SHP77 (cell line): Measurements from ENCODE around the gene ZEB2.

Experiments used
- DNase-seq, 2 experiments: peaks; one replicate each; lab custom pipeline; 2025; lab: John Stamatoyannopoulos, UW

The ZEB2 gene

DNA sequence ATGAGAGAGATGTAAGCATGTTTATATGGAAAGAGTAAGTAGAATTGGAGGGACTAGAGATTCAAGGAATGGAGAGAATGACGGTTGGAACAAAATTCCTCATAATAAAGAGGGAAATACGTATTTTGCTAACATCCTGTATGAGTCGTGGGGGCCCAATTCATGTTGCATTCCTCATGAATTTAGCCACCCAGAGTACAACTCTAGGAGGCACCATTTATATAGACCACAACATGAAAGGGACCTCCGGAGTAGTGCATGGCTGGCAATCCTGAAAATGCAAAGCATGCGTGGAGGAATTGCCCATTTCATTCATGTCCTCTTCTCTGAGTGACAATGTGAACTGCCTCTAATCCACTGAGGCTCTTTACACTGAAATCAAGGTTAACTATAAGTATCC is 168.2 kb downstream of the ZEB2 start:
- DNase-seq: no peak

DNA sequence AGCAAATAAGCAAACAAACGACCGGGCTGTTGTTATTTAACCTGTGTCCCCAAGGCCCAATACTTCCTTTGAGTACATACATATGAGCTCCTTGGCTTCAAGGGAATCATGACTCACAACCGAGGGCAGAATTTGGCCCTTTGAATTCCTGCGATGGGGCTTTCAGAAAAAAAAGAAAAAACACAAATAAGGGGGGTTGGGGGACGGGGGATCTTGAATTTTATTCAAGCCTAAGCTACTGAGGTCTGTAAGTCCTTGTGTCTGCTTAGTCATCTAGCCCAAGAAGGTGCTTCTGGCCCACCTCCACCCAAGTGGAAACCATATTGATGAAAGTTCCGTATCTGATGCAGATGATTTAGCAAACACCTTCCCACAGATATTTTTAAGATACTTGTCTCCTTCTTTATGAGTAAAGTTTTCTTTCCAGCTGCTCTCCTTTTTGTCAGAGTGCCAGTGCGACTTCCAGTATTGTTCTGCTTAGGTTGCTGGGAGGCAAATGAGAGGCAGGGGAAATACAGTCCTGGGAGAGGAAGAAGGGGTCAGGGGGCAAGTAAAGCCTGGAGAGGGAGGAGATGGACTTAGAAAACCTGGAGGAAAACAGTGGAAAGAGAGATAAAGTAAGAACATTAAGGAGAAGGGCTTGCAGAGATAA is 169.6 kb downstream of the ZEB2 start:
- no peak for DNase-seq

DNA sequence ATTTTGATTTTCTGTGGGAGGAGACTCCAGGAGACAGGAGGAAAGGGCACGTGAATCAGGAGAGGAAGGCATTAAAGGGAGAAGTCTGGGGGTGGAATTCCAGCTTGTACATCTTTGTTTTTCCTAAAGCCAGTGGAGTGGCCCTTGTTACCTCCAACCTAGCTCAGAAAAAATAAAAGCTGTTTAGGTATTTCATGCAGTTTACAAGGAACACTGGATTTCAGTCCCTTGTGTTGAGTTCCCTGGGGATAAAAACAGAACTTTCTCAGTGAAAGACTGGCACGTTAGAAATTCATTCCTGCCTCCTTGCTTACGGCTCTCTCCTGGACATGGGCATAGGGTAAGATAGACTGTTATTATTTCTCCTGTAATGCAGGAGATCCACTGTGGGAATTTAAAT is 170.2 kb downstream of the ZEB2 start:
- no peak for DNase-seq

DNA sequence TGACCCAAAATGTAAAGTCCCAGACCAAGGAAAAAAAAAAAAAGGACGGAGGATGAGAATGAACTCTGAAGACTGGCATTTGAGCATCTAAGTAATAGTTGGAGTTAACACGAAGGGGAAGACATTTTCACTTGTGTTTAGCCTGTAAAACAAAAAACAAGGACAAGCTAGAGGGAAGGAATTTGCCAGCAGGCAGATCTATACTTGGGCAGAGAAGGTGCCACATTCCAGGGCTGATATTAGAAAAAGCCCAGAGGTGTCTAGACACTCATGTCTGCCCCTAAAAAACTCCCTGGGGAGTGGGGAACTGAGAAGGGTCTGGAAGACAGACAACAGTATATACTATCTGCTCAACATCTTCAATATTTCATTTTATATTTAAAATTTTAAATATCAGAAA is 171.1 kb downstream of the ZEB2 start:
- no peak for DNase-seq

DNA sequence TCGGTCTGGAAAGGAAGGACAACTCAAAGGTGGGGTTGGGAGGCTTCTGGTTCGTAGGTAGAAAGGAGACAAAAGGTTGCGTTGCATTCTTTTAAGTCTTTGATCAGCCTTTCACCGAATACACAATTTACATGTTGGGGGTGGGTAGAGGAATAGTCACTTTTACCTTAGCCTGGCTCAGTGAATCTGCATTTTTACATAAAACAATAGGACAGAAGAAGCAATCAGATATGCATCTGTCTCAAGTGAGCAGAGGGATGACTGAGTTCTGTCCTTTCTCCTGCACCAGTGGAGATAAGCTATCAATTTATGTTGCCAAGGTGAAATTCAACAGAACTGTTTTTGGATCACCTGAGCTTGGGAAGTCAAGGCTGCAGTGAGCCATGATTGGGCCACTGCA is 173.7 kb downstream of the ZEB2 start:
- no peak for DNase-seq

DNA sequence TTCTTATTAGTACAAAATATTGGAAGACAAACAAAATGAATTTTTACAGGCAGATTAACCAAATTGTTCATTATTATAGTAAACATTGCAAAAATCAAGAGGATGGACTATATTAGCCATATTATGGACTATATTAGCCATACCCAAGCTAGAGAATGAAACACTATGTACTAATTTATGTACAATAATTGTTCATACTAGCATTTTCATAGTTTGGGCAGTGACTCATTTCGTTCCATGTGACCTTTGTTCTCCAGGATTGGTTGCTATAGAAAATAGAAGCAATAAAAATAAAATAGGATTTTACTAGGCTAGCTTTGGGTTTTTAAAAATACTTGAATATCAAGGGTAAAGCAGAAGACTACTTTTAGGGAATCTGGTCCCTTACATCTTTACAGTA is 176.8 kb downstream of the ZEB2 start:
- DNase-seq: no peak

DNA sequence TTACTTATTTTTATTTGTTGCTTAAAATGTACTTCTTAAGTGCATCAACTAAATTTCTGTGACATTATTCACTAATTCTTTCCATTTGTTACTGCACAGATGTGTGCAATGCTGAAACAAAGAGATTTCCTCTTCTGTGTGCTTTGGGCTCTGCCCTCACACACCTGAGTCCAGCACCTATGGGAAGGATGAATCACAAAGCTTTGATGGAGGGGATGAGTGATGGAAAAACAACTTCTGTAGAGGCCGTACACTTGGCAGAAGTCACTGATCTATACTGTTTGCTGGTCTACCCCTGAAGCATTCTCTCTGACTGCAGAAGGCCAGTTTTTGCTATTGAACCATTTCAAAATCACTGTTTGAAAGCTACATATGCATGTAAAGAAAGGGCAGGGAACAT is 178.4 kb downstream of the ZEB2 start:
- no peak for DNase-seq

DNA sequence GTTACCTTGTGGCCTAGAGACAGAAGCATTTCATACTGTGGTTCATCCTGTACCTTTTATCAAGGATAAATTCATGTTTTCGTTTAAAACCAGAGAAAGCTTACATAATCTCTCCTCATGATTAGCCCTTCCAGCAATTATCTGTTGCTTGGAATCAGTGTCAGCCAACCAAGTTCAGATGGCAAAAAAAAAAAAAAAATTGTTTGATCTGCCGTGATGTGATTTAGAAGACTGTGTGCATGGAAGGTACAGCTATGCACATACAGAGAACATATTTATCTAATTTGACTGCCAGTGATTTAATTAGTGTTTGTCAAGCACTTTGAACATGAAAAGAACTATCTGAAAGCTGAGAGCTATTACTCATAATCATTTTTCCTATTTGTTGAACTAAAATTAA is 180.9 kb downstream of the ZEB2 start:
- DNase-seq: no peak

DNA sequence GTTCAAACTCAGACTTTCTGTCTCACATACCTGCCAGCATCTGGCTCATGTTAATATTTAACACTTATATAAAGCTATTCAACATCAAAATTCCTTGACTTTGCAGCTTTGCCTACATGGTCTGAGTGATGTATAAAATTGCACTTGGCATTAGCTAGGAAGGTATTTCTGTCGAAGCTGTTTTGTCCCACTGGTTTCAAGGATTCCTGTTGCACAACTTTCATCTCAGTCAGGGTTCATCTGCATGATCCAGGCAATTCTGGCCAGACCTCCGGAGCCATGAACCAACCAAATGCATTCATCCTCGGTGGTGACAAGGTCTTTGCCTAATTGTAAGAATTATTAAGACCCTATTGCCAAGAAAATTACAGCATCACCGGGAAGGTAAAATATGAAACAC is 185.4 kb downstream of the ZEB2 start:
- DNase-seq: no peak
